ENCODE data around the gene DNAJC7.

The DNAJC7 gene

GRCh38 chr17:41962768-41963434, 54.3 kb downstream of the DNAJC7 start:
- peak; percentile 61 for DNase-seq (ENCODE audit: extremely low spot score, insufficient read length, low read depth)
- FAIRE-seq, result peak; percentile 79

- no peak for DNase-seq (ENCODE audit: extremely low spot score, insufficient read length, low read depth)
- FAIRE-seq, result no peak
Observed at GRCh38 chr17:41962111-41962510, 55.1 kb downstream of the DNAJC7 start.

DNA sequence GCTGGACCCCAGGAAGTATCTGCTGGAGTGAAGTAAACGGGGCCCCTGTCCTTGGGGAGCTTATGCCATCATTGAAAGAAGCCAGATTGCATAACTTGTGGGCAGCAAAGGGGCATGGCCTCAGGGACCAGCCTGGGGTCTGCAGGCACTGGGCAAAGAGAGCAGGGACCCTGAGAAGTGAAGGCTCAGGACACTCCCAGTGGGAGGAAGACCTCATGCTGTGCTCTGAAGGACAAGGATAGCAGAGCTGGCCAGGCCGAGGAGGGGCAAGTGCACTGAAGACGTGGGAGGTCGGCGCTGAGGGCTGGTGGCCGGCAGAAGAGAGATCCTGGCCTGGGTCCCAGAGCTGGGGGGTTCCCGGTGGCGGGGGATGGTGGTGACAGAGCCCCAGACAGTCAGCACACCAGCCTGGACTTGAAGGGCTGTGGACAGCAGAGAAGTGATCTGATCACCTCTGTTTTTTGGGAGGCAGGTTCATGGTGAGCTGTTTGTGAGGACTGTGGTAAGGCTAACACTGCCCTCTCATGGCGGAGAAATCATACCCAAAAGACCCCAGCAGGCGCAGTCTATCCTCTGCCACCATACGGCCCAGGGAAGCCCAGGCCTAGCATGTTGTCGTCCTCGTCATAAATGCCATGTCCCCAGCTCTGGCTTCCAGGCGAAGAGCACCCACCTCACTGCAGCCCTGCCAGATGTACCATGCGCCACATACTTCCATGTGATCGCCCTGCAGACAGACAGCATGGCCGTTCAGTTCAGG, 57.7 kb downstream of the DNAJC7 start:
- FAIRE-seq, result no peak
- DNase-seq (ENCODE audit: extremely low spot score, insufficient read length, low read depth), result no peak

DNA sequence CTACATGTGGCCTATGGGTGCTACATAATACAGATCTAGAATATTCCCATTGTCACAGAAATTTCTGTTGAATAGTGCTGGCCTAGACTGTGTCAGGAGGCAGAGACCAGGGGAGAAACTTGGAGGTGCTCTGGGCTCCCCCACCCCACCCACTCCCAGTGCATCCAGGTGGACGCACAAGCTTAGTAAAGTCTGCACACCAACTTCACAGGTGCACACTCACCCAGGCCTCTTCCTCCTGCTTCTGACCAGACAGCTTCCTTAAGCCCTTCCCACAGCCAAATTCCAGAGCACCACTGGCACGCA, 58.3 kb downstream of the DNAJC7 start:
- no peak for FAIRE-seq
- DNase-seq (ENCODE audit: extremely low spot score, insufficient read length, low read depth), result no peak

- no peak for FAIRE-seq
Observed at GRCh38 chr17:41957869-41958439, 59.3 kb downstream of the DNAJC7 start.

DNA sequence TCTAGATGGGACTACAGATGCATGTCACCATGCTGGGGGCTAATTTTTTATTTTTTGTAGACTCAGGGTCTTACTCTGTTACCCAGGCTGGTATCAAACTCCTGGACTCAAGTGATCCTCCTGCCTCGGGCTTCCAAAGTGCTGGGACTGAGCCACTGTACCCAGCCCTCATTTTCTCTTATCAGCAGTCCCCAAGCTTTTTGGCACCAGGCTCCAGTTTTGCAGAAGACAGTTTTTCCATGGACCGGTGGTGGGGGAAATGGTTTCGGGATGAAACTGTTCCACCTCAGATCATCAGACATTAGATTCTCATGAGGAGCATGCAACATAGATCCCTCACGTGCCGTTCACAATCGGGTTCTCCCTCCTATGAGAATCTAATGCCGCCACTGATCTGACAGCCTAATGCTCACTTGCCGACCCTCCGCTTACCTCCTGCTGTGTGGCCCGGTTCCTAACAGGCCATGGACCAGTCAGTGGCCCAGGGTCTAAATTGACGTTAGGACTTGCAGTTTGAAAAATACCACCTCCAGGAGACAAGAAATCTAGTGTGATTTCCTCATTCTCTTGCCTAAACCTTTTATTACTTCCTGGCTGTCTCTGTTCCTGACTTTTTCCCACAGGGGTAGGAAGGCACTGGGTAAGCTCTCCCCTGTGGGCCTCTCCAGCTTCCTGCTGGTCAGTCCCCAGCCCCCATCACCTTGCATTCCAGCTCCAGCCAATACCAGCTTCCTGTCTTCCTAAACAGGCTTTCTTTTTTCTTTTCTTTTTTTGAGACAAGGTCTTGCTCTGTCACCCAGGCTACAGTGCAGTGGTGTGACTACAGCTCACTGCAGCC, 60.0 kb downstream of the DNAJC7 start:
- DNase-seq (ENCODE audit: extremely low spot score, insufficient read length, low read depth) (no peak), FAIRE-seq (no peak)

More at GRCh38 chr17:41957869-41958439, 59.3 kb downstream of the DNAJC7 start:
- no peak for DNase-seq (ENCODE audit: extremely low spot score, insufficient read length, low read depth)

DNA sequence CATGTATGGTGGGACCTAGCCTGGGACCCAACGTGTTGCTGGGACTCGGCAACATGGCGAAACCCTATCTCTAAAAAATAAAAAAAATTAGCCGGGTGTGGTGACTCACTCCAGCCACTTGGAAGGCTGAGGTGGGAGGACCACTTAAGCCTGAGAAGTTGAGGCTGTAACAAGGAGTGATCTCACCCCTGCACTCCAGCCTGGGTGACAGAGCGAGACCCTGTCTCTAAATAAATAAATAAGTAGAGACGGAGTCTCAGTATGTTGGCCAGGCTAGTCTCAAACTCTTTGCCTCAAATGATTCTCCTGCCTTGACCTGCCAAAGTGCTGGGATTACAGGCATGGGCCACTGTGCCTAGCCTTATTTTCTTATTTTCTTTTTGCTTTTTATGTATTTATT, 60.7 kb downstream of the DNAJC7 start:
- DNase-seq (ENCODE audit: extremely low spot score, insufficient read length, low read depth), result no peak
- FAIRE-seq, result no peak

GRCh38 chr17:41948762-41949460, 68.3 kb downstream of the DNAJC7 start:
- DNase-seq (ENCODE audit: extremely low spot score, insufficient read length, low read depth) (no peak), FAIRE-seq (no peak)

DNA sequence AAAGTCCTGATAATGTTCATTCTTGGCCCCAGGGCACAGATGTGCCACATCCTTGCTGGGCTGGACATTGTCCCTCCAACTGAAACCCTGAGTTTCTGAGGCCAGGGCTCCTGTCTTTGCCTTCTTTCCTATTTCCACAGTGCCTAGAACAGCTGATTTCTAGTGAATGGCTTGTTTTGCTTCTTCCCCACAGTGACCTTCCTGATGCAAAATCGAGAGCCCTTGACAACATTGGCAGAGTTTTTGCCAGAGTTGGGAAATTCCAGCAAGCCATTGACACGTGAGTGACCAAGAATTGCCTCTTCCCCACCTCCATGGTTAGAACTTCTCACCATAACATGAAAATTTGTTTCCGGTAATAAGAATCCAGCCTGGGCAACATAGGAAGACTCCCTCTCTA, 72.3 kb downstream of the DNAJC7 start:
- no peak for FAIRE-seq

GRCh38 chr17:41943492-41943891, 73.7 kb downstream of the DNAJC7 start:
- FAIRE-seq, result no peak
- DNase-seq (ENCODE audit: extremely low spot score, insufficient read length, low read depth), result no peak

More for the DNA sequence above, 72.3 kb downstream of the DNAJC7 start:
- DNase-seq (ENCODE audit: extremely low spot score, insufficient read length, low read depth), result no peak

DNA sequence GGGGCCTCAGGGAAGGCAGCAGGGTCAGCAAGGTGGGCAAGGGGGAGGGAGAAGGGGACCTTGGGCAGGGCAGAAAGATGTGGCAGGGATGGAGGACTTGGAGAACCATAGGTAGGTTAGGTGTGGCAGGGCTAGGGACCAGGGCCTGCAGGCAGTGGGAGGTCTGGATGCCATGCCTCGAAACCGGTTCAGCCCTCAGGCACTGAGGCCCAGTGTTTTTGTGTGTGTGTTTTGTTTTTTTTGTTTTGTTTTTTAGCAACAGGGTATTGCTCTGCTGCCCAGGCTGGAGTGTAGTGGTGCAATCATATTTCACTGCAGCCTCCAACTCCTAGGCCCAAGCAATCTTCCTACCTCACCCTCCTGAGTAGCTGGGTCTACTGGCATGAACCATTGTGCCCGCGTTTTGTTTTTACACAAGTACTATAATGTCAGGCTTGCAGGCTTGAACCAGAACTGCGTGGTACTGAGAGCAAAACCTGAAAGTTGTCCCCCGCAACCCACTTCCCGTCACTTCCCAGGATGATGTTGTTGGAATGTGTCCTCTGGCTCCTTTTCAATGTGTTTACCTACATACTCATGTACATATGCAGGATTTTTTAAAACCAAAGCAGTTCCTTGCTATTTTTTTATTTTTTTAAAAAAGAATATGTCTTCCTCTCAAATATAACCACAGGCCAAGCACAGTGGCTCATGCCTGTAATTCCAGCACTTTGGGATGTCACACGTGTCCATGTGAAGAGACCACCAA, 74.4 kb downstream of the DNAJC7 start:
- FAIRE-seq, result no peak
- no peak for DNase-seq (ENCODE audit: extremely low spot score, insufficient read length, low read depth)

GRCh38 chr17:41941168-41941567, 76.1 kb downstream of the DNAJC7 start:
- FAIRE-seq (no peak), DNase-seq (ENCODE audit: extremely low spot score, insufficient read length, low read depth) (no peak)

- FAIRE-seq, result no peak
- no peak for DNase-seq (ENCODE audit: extremely low spot score, insufficient read length, low read depth)
Observed at GRCh38 chr17:41939693-41940090, 77.5 kb downstream of the DNAJC7 start.

- FAIRE-seq (no peak), DNase-seq (ENCODE audit: extremely low spot score, insufficient read length, low read depth) (no peak)
Observed at GRCh38 chr17:41939044-41939692, 78.1 kb downstream of the DNAJC7 start.

DNA sequence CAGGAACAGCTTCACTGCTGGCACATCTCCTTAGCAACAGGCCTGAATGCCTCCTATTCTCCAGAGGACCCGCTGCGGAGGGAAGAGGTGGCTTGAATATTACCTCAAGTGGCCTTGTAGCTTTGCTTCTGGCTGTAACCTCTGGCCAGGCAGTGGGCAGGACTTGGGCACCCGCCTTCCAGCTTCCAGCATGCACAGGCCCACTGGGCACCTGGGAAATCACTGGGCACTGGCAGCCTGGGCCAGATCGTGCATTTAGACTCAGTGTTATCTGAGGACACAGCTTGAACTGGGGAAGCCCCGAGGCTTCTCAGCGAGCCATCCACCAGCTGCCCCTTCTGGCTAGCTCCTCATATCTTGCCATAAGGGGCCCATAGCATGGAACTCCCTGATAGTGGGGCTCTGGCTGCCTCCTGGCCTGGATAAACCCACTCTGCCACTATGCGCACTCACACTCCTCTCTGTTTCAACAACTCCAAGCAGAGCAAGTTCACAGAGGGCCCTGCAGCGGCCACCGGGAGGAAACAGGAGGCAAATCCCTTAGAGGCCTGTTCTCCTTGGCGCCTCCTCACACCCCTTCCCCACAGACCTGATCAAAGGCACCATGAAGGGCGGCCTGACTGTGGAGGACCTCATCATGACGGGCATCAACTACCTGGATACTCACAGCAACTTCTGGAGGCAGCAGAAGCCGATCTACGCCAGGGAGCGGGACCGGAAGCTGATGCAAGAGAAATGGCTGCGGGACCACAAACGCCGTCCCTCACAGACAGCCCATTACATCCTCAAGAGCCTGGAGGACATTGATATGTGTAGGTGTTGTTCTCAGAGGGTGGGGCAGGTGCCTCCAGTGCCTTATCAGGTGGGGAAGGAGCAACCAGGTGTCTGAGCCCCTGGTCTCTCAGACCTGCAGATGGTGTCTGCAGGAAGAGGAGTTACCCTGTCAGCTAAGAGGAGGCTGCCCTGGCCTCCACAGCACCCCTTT, 79.0 kb downstream of the DNAJC7 start:
- FAIRE-seq (no peak), DNase-seq (ENCODE audit: extremely low spot score, insufficient read length, low read depth) (no peak)

DNA sequence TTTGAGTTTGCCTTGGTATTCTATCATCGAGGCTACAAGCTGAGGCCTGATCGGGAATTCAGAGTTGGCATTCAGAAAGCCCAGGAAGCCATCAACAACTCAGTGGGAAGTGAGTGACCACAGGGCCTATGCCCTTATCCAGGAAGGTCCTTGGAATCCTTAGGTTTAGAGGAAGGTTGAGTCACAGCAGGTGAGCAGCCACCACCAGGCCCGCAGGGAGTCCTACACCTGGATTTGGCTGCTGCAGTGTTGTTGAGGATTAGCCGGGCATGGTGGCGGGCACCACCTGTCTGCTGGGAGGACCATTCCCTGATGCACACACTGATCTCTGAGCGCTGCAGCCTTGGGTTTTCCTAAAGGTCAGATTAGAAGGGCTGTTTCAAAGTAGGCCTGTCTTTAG, 81.6 kb downstream of the DNAJC7 start:
- DNase-seq (ENCODE audit: extremely low spot score, insufficient read length, low read depth) (no peak), FAIRE-seq (no peak)

GRCh38 chr17:41932816-41933389, 84.3 kb downstream of the DNAJC7 start:
- DNase-seq (ENCODE audit: extremely low spot score, insufficient read length, low read depth), result no peak
- FAIRE-seq, result no peak

Measured in GM18507 (cell line).